Astrocyte (in vitro differentiated cells and primary cell): ENCODE results near the gene TMEM221. TPM values are rescaled to one million over a fixed set of nuclear protein-coding genes. Genes with fewer than 3 reads are reported as not detected.

Experiments
- DNase-seq: peaks from one replicate; pipeline ENCODE4 v3.0.0-alpha.2; 2010; ENCODE audit warnings: low read depth
- FAIRE-seq: peaks from 2 replicates; lab custom pipeline; 2011; peaks lifted over from hg19 to GRCh38; lab: Jason Lieb, UNC
- H2AFZ ChIP-seq: 2 replicates; pipeline ENCODE4 v1.6.0; 2012; ENCODE audit warnings: low read depth, low read length, inconsistent platforms
- H3K27ac ChIP-seq: 2 replicates; pipeline ENCODE4 v1.5.1; 2011; ENCODE audit warnings: low read depth, low read length, inconsistent platforms
- H3K27me3 ChIP-seq: 2 replicates; pipeline ENCODE4 v1.6.0; 2011; ENCODE audit warnings: low read length, inconsistent platforms; ENCODE audit not compliant: insufficient read depth
- H3K36me3 ChIP-seq: 2 replicates; pipeline ENCODE4 v1.5.1; 2011; ENCODE audit warnings: low read length, inconsistent platforms; ENCODE audit not compliant: insufficient read depth
- H3K4me1 ChIP-seq: 2 replicates; pipeline ENCODE4 v1.5.1; 2011; ENCODE audit warnings: low read length, inconsistent platforms; ENCODE audit not compliant: insufficient read depth
- H3K4me2 ChIP-seq: 2 replicates; pipeline ENCODE4 v1.6.0; 2012; ENCODE audit warnings: low read length, inconsistent platforms
- H3K4me3 ChIP-seq: 2 replicates; pipeline ENCODE4 v1.5.1; 2011; ENCODE audit warnings: low read depth, mild to moderate bottlenecking, low read length, inconsistent platforms; ENCODE audit not compliant: insufficient read depth
- H3K79me2 ChIP-seq: 2 replicates; pipeline ENCODE4 v1.6.0; 2012; ENCODE audit warnings: mild to moderate bottlenecking, low read length, inconsistent platforms; ENCODE audit not compliant: insufficient read depth
- H3K9ac ChIP-seq: 2 replicates; pipeline ENCODE4 v1.6.0; 2012; ENCODE audit warnings: mild to moderate bottlenecking, low read length, inconsistent platforms
- H3K9me3 ChIP-seq: 2 replicates; pipeline ENCODE4 v1.5.1; 2012; ENCODE audit warnings: low read depth, mild to moderate bottlenecking, low read length, inconsistent platforms; ENCODE audit not compliant: insufficient read depth
- H4K20me1 ChIP-seq: 2 replicates; pipeline ENCODE4 v1.6.0; 2012; ENCODE audit warnings: low read length, inconsistent platforms; ENCODE audit not compliant: insufficient read depth
- H3K27ac Mint-ChIP-seq: one replicate; pipeline ENCODE4 v1.8.0; 2021; ENCODE audit warnings: mild to moderate bottlenecking, mixed read lengths; ENCODE audit not compliant: unreplicated experiment
- H3K27me3 Mint-ChIP-seq: one replicate; pipeline ENCODE4 v1.8.0; 2021; ENCODE audit warnings: low read depth, mixed read lengths; ENCODE audit not compliant: unreplicated experiment
- H3K36me3 Mint-ChIP-seq: one replicate; pipeline ENCODE4 v1.8.0; 2021; ENCODE audit warnings: low read depth, mixed read lengths; ENCODE audit not compliant: unreplicated experiment
- H3K4me1 Mint-ChIP-seq: one replicate; pipeline ENCODE4 v1.8.0; 2021; ENCODE audit warnings: low read depth, mixed read lengths; ENCODE audit not compliant: unreplicated experiment
- H3K4me3 Mint-ChIP-seq: one replicate; pipeline ENCODE4 v1.8.0; 2021; ENCODE audit warnings: mild to moderate bottlenecking, moderate library complexity, mixed read lengths; ENCODE audit not compliant: unreplicated experiment
- H3K9me3 Mint-ChIP-seq: one replicate; pipeline ENCODE4 v1.8.0; 2021; ENCODE audit warnings: mild to moderate bottlenecking, mixed read lengths; ENCODE audit not compliant: unreplicated experiment
- EZH2 ChIP-seq: IDR thresholded peaks from 2 replicates; pipeline ENCODE4 v1.6.1; 2012; ENCODE audit warnings: mild to moderate bottlenecking, low read length, inconsistent platforms; ENCODE audit not compliant: insufficient read depth
- total RNA-seq: library from RNA; stranded (reverse); gene quantifications from 2 replicates; pipeline ENCODE4 v1.2.1, GENCODE V29; 2021
- TF ChIP-seq, protein P1 (sequence below): IDR thresholded peaks from 2 replicates; pipeline ENCODE4 v1.5.1; 2011; ENCODE audit warnings: low read depth, mild to moderate bottlenecking, inconsistent platforms, low read length, moderate library complexity; ENCODE audit not compliant: insufficient read depth

TMEM221 gene
- total RNA-seq, 1 donor from 2014 or later: 0.23 TPM

DNA sequence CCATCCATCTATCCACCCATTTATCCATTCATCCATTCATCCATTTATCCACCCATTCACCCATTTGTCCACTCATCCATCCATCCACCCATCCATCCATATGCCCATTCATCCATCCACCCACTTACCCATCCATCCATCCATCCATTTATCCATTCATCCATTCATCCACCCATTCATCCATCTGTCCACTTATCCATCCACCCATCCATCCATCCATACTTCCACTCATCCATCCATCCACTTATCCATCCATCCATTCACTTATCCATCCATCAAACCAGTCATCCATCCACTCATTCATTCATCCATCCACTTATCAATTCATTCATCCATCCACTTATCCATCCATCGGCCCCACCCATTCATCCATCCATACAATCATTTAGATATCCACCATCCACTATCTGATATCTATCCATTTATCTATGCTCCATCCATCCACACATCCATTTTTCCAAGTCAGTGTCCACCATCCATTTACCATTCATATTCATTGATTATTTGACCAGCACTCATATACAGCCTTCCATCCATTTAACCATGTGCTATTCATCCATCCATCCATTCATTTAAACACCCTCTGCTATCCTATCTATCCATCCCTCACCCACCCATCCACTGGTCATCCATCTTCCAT lies 2.8 kb downstream of the TMEM221 start:
- DNase-seq (no peak), FAIRE-seq (no peak)
- TF ChIP-seq, protein P1, sequence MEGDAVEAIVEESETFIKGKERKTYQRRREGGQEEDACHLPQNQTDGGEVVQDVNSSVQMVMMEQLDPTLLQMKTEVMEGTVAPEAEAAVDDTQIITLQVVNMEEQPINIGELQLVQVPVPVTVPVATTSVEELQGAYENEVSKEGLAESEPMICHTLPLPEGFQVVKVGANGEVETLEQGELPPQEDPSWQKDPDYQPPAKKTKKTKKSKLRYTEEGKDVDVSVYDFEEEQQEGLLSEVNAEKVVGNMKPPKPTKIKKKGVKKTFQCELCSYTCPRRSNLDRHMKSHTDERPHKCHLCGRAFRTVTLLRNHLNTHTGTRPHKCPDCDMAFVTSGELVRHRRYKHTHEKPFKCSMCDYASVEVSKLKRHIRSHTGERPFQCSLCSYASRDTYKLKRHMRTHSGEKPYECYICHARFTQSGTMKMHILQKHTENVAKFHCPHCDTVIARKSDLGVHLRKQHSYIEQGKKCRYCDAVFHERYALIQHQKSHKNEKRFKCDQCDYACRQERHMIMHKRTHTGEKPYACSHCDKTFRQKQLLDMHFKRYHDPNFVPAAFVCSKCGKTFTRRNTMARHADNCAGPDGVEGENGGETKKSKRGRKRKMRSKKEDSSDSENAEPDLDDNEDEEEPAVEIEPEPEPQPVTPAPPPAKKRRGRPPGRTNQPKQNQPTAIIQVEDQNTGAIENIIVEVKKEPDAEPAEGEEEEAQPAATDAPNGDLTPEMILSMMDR: no peak
- TF ChIP-seq EZH2: no peak
- peaks cover 4% of the 10 kb centered on the region for H3K36me3 Mint-ChIP-seq
- H3K4me3 ChIP-seq: no peak overlapping the region
- H3K27ac ChIP-seq: no peak overlapping the region
- no peaks in the 10 kb centered on the region for H3K79me2 ChIP-seq
- peaks cover 6% of the 10 kb centered on the region for H3K4me1 Mint-ChIP-seq
- peaks cover 9% of the 10 kb centered on the region for H3K27me3 ChIP-seq
- H3K4me1 ChIP-seq: no peaks in the 10 kb centered on the region
- H3K4me3 Mint-ChIP-seq: no peak overlapping the region
- no peaks in the 10 kb centered on the region for H4K20me1 ChIP-seq
- peaks cover 4% of the 10 kb centered on the region for H3K9me3 ChIP-seq
- no peak overlapping the region for H3K9ac ChIP-seq
- H3K27me3 Mint-ChIP-seq: peaks cover 15% of the 10 kb centered on the region
- no peaks in the 10 kb centered on the region for H3K9me3 Mint-ChIP-seq
- no peak overlapping the region for H3K27ac Mint-ChIP-seq
- no peak overlapping the region for H3K4me2 ChIP-seq
- H2AFZ ChIP-seq: no peak overlapping the region
- H3K36me3 ChIP-seq: no peaks in the 10 kb centered on the region

- no peak for FAIRE-seq
- peaks cover 6% of the 10 kb centered on the region for H3K4me1 Mint-ChIP-seq
- H4K20me1 ChIP-seq: no peaks in the 10 kb centered on the region
- no peak overlapping the region for H2AFZ ChIP-seq
- no peak overlapping the region for H3K9ac ChIP-seq
- no peaks in the 10 kb centered on the region for H3K36me3 ChIP-seq
- no peak overlapping the region for H3K4me3 ChIP-seq
- H3K27ac ChIP-seq: no peak overlapping the region
- peak; percentile 68 for DNase-seq
- H3K4me3 Mint-ChIP-seq: no peak overlapping the region
- no peaks in the 10 kb centered on the region for H3K9me3 ChIP-seq
- H3K36me3 Mint-ChIP-seq: peaks cover 4% of the 10 kb centered on the region
- no peak for TF ChIP-seq EZH2
- TF ChIP-seq, protein P1: peak; percentile 50
- H3K4me2 ChIP-seq: peak overlapping the region; percentile 17
- H3K79me2 ChIP-seq: no peaks in the 10 kb centered on the region
- H3K9me3 Mint-ChIP-seq: no peaks in the 10 kb centered on the region
- H3K27me3 ChIP-seq: peaks cover 2% of the 10 kb centered on the region
- no peaks in the 10 kb centered on the region for H3K4me1 ChIP-seq
- H3K27me3 Mint-ChIP-seq: peaks cover 4% of the 10 kb centered on the region
- no peak overlapping the region for H3K27ac Mint-ChIP-seq
Observed at GRCh38 chr19:17441241-17442021, 7.0 kb downstream of the TMEM221 start.

DNA sequence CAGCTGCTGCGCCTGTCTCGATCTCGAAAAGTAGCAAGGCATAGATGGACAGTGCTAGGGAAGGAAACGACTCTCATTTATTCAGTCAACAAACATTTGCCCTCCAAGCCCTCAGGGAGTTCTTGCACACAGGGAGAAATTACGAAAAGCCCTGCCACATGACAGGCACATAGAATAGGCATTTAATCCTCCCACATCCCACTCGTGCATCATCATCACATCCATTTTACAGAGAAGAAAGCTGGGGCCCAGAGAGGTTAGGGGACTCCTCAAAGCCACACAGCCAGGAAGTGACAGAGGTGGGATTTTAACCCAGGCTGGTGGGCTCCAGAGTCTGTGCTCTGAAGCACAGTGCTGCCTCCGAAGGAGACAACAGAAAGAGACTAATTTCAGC lies 11.6 kb downstream of the TMEM221 start:
- Histone ChIP-seq H3K27me3 (peaks cover 2% of the 10 kb centered on the region), H4K20me1 (no peaks in the 10 kb centered on the region), H3K36me3 (no peaks in the 10 kb centered on the region), H3K4me2 (no peak overlapping the region), H2AFZ (no peak overlapping the region), H3K9me3 (peaks cover 2% of the 10 kb centered on the region), H3K79me2 (no peaks in the 10 kb centered on the region), H3K4me3 (no peak overlapping the region), H3K27ac (no peak overlapping the region), H3K4me1 (no peaks in the 10 kb centered on the region), H3K9ac (no peak overlapping the region)
- H3K9me3 Mint-ChIP-seq: no peaks in the 10 kb centered on the region
- TF ChIP-seq EZH2: no peak
- TF ChIP-seq, protein P1: no peak
- H3K36me3 Mint-ChIP-seq: peaks cover 3% of the 10 kb centered on the region
- peaks cover 6% of the 10 kb centered on the region for H3K27me3 Mint-ChIP-seq
- H3K4me1 Mint-ChIP-seq: peaks cover 5% of the 10 kb centered on the region
- FAIRE-seq (no peak), DNase-seq (no peak)
- H3K27ac Mint-ChIP-seq: peak overlapping the region; percentile 26
- H3K4me3 Mint-ChIP-seq: no peak overlapping the region
